Right lobe of liver (tissue), 6 donors: ENCODE results near the gene FURIN. TPM values are rescaled to one million over a fixed set of nuclear protein-coding genes. Genes with fewer than 3 reads are reported as not detected.
A peak's percentile ranks its signal among the peaks of the same experiment; 100 is the strongest.

Experiments used
- ATAC-seq, 4 donors: fragments of 200-7000 bp; cut with Tn5 transposase; one replicate each; pipeline ENCODE4 v1.9.1; 2020; ENCODE audit warnings: mild to moderate bottlenecking in 4 of 4, moderate library complexity in 4 of 4
- DNase-seq, 3 donors: peaks; one replicate each; pipeline ENCODE4 v3.0.0-alpha.2; 2020
- H3K27ac ChIP-seq, 3 donors: fragments of 200-600 bp; one replicate each; pipeline ENCODE4 v1.8.0; 2022
- H3K27me3 ChIP-seq, 2 donors: fragments of 200-600 bp; one replicate each; pipeline ENCODE4 v1.8.0; 2022
- H3K36me3 ChIP-seq, 4 donors: fragments of 200-600 bp; sonication (generic) in 1 of 4; one replicate each; pipeline versions ENCODE4 v1.5.1 to v1.8.0; 2017 to 2022; ENCODE audit warnings: control low read depth in 1 of 4
- H3K4me1 ChIP-seq, 4 donors: fragments of 200-600 bp; sonication (generic) in 1 of 4; one replicate each; pipeline versions ENCODE4 v1.5.1 to v1.8.0; 2017 to 2022; ENCODE audit warnings: control low read depth in 1 of 4
- H3K4me3 ChIP-seq, 3 donors: fragments of 200-600 bp; one replicate each; pipeline ENCODE4 v1.8.0; 2022
- H3K9me3 ChIP-seq, 4 donors: fragments of 200-600 bp; sonication (generic) in 1 of 4; one replicate each; pipeline versions ENCODE4 v1.5.1 to v1.8.0; 2017 to 2022; ENCODE audit warnings: control low read depth in 1 of 4
- POLR2A ChIP-seq: fragments of 450-650 bp; IDR thresholded peaks from one replicate; pipeline ENCODE4 v1.6.1; 2017; ENCODE audit warnings: antibody characterized with exemption, mild to moderate bottlenecking
- WGBS: methylation state at CpG from one replicate; pipeline ENCODE4 v1.1.6; 2018; ENCODE audit warnings: low coverage, low lambda C conversion rate; ENCODE audit not compliant: insufficient coverage; ENCODE audit errors: missing lambda C conversion rate; 5-methylcytosine and 5-hydroxymethylcytosine counted together
- intact Hi-C, 2 donors: fragments of 100-400 bp; cut with DNase I; formaldehyde crosslinking; loops; one replicate each; pipeline versions ENCODE4 v1.11.2 to v1.14.1; 2022
- small RNA-seq, 2 experiments: library from RNA; depleted of rRNA; stranded (forward); fragments of <200 nt; gene quantifications; one replicate each; pipeline ENCODE3, GENCODE V24; 2016
- total RNA-seq, 6 experiments: library from RNA; depleted of rRNA in 2 of 6; stranded (reverse); fragments of >200 nt in 2 of 6; fragmentation: NEBNext Ultra II Directional in 3 of 6; extraction: Animal tissue kit (Norgen Biotek cat#: 25700) in 3 of 6; gene quantifications; one replicate each; pipeline versions ENCODE4 v1.1.0 to v1.2.4, GENCODE V29; 2016 to 2023
- TF ChIP-seq, protein P1 (sequence below), 4 donors: fragments of 200-600 bp in 3 of 4; fragments of 450-650 bp in 1 of 4; IDR thresholded peaks; one replicate each; pipeline versions ENCODE4 v1.5.1 to v1.8.0; 2016 to 2022; ENCODE audit warnings: antibody characterized with exemption in 4 of 4, mild to moderate bottlenecking in 2 of 4
- donor health status: DM: no; HTN: yes; CAD: no.
- donor health status: DM: no; HTN: no; CAD: no.
- donor health status: DM: no; HTN: no; CAD: no.
- donor health status: DM: no; HTN: yes; CAD: no.
- donor health status: DM: no; HTN: yes; CAD: no.

FURIN gene
- total RNA-seq, 6 experiments from 2014 or later = 122 to 232 (median 189) TPM

DNA sequence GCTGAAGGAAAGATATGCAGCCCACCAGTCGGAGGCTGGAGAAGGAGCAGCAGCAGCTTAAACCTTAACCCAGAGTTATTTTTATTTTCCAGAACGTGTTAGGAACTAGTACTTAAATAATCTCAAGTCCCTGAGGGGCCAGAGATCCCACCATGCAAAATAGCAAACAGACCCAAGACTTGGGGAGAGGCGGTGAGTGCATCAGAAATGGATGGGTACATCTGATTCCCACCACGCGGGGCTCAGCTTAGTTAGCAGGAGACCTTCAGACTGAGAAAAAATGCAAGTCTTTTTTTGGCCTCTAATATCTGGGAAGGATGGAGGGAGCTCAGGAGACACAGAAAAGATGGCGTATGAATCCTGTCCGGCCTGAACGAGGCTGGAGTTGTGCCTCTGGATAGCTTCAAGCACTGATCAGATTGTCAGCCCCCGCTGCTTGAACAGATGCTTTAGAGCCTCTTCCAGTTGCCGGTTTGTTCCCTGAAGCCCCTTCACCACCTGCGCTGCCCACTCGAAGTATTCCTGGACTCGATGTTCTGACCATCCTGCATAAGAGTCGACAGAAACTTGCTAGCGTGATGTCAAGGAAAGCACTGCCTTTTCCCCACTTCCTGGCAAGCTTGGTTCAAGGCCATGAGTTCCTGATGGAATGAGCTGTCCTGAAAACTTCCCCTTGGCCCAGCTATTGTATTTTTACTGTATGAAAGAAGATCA is 62.6 kb downstream of the FURIN start:
- TF ChIP-seq, protein P1, sequence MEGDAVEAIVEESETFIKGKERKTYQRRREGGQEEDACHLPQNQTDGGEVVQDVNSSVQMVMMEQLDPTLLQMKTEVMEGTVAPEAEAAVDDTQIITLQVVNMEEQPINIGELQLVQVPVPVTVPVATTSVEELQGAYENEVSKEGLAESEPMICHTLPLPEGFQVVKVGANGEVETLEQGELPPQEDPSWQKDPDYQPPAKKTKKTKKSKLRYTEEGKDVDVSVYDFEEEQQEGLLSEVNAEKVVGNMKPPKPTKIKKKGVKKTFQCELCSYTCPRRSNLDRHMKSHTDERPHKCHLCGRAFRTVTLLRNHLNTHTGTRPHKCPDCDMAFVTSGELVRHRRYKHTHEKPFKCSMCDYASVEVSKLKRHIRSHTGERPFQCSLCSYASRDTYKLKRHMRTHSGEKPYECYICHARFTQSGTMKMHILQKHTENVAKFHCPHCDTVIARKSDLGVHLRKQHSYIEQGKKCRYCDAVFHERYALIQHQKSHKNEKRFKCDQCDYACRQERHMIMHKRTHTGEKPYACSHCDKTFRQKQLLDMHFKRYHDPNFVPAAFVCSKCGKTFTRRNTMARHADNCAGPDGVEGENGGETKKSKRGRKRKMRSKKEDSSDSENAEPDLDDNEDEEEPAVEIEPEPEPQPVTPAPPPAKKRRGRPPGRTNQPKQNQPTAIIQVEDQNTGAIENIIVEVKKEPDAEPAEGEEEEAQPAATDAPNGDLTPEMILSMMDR (IDR thresholded peaks at IDR 0.05) = no peak
- no peak for TF ChIP-seq POLR2A
- DNase-seq (no peak), ATAC-seq (no peak)
- no peaks in the 10 kb centered on the region for H3K27me3 ChIP-seq
- intact Hi-C loops = no loop called here
- peak overlapping the region; percentile 71 to 88 (median 88) for H3K4me3 ChIP-seq
- H3K9me3 ChIP-seq = no peaks in the 10 kb centered on the region
- H3K4me1 ChIP-seq = peaks cover 0 to 35% (median 6%) of the 10 kb centered on the region in 4 donors
- H3K36me3 ChIP-seq = no peaks in the 10 kb centered on the region
- peak overlapping the region; percentile 93 to 96 (median 93) for H3K27ac ChIP-seq
- 57% methylated on average over 13 of the region's 15 CpGs for WGBS

DNA sequence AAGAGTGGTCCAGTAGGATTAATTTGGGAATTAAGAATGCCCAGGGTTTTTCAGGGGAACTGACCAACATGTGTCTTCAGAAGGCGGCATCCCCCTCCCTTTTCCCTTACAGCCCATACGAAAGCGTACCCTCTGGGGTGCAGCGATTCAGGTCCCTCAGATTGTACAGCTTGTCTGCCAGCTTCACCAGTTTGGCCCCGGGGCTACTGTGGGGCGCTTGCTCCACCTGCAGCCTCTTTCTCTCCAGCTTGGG is 63.1 kb downstream of the FURIN start:
- Histone ChIP-seq H3K27ac (peak overlapping the region; percentile 93 to 96 (median 93)), H3K36me3 (no peaks in the 10 kb centered on the region), H3K9me3 (no peaks in the 10 kb centered on the region), H3K27me3 (no peaks in the 10 kb centered on the region), H3K4me3 (peak overlapping the region; percentile 81 to 88 (median 88)), H3K4me1 (peaks cover 0 to 37% (median 6%) of the 10 kb centered on the region in 4 donors)
- intact Hi-C loops = no loop called here
- no peak for DNase-seq
- 42% methylated on average over 2 of the region's 6 CpGs for WGBS
- ATAC-seq = no peak
- peak; percentile 38 for TF ChIP-seq POLR2A
- TF ChIP-seq, protein P1 (IDR thresholded peaks at IDR 0.05) = no peak

DNA sequence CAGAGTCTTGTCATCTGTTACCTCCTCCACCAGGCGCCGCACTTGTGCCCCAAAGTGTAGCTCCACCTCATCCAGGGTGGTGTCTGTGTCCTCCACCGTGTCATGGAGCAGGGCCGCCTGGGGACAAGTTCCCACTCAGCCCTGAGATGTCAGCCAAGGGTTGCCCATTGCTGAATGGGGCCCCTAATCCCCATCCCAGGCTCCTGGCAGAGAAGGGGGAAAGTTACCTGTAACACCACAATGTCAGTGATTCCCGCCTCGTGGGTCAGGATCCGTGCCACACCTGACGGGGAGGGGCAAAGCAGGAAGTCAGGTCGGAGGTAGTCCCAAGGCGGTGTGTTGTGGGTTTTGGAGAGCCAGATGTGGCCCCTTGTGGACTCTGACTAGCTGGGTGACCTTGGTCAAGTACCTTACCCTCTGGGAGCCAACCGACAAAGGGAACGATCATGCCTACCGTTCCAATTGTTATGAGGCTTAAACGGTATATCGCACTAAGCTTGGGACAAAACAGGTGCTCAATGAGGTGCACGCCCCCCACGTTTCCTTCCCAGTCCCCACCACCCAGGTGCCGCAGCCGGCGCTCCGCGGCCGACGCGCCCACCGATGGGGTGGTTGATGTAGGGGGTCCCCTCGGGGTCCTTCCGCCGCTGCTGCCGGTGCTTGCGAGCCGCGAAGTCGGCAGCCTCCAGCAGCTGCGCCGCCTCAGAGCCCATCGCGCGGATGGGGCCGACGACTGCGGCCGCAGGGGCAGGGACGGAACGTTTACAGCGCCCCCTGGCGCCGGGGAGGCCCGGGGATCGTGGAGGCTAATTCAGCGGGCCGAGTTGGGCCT is 63.7 kb downstream of the FURIN start, which contains the start of gene HDDC3:
TSS of gene HDDC3 (minus strand) at position 722 of the 832 bp plus-strand sequence. CDS start at position 713, 9 bp downstream.
- TF ChIP-seq POLR2A = peak; percentile 73
- TF ChIP-seq, protein P1 (IDR thresholded peaks at IDR 0.05) = peak; percentile 94 to 98 (median 98)
- DNase-seq (peak; percentile 93), ATAC-seq (peak; percentile 56 to 73 (median 66))
- Histone ChIP-seq H3K9me3 (no peaks in the 10 kb centered on the region), H3K27ac (peak within 1 kb of the TSS; percentile 93 to 96 (median 93)), H3K4me1 (peaks cover 0 to 37% (median 6%) of the 10 kb centered on the region in 4 donors), H3K4me3 (peak within 1 kb of the TSS; percentile 81 to 88 (median 88)), H3K36me3 (no peaks in the 10 kb centered on the region), H3K27me3 (no peaks in the 10 kb centered on the region)
- intact Hi-C loops = no loop called here
- 1% methylated on average over 10 of the region's 52 CpGs for WGBS

DNA sequence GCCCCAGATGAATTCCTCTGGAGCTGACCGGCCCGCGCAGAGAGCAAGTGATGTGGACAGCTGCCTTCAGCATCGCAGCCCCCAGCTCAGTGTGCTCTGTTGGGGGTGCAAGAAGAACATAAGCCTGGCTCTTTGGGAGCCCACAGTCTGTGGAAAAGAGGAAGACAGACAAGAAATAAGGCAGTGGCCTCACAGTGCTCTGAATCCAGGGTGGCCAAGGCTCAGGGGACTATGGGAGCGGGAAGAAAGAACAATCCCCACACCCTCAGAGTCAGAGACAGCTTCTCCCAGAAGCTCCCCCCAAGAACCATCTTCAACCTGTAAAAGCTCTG is 64.2 kb downstream of the FURIN start:
- H3K27ac ChIP-seq = peak overlapping the region; percentile 93 to 96 (median 93)
- no CpG with 5 or more reads among the region's 5 CpGs for WGBS
- ATAC-seq = no peak
- H3K4me3 ChIP-seq = peak overlapping the region; percentile 81 to 88 (median 88)
- TF ChIP-seq, protein P1 (IDR thresholded peaks at IDR 0.05) = no peak
- no peak for TF ChIP-seq POLR2A
- DNase-seq = no peak
- intact Hi-C loops = no loop called here
- H3K4me1 ChIP-seq = peaks cover 0 to 37% (median 6%) of the 10 kb centered on the region in 4 donors
- no peaks in the 10 kb centered on the region for H3K36me3 ChIP-seq
- no peaks in the 10 kb centered on the region for H3K27me3 ChIP-seq
- no peaks in the 10 kb centered on the region for H3K9me3 ChIP-seq

Small RNA genes lying within 50 kb of the gene (small RNA-seq; reads per million reads assigned to genes)
- gene RN7SL363P = 0 reads per million in 2 experiments

Other genes starting within 250 kb of the FURIN start
- gene BLM, start 151.2 kb upstream of the FURIN start, total RNA-seq = 1 to 10 TPM in 2 of 6 experiments, under 1 TPM in 4; 0.20 to 2.3 (median 0.45) TPM
- 10 to 100 TPM; 11.5 to 36.5 (median 18.5) TPM for gene FES, start 15.9 kb downstream of the FURIN start, total RNA-seq
- 10 to 100 TPM; 41.4 to 91.6 (median 59.8) TPM for gene MAN2A2, start 34.7 kb downstream of the FURIN start, total RNA-seq
- gene HDDC3, start 64.0 kb downstream of the FURIN start, total RNA-seq = 10 to 100 TPM in 4 of 6 experiments, 1 to 10 TPM in 2; 8.8 to 17.6 (median 11.5) TPM
- 10 to 100 TPM; 13.3 to 33.0 (median 25.4) TPM for gene UNC45A, start 66.7 kb downstream of the FURIN start, total RNA-seq
- 1 to 10 TPM; 4.8 to 7.9 (median 6.6) TPM for gene RCCD1, start 86.3 kb downstream of the FURIN start, total RNA-seq
- 1 to 10 TPM; 1.2 to 8.8 (median 4.3) TPM for gene PRC1, start 125.9 kb downstream of the FURIN start, total RNA-seq
- gene VPS33B, start 154.0 kb downstream of the FURIN start, total RNA-seq = 1 to 10 TPM; 4.2 to 7.3 (median 6.5) TPM
- under 1 TPM in 5 of 6 experiments, not detected in 1; 0.06 to 0.81 (median 0.18) TPM for gene SV2B, start 231.7 kb downstream of the FURIN start, total RNA-seq